PC-9 (cell line): ENCODE measurements around the gene DEFB129. TPM values are rescaled to one million over a fixed set of nuclear protein-coding genes. Genes with fewer than 3 reads are reported as not detected.
A peak's percentile ranks its signal among the peaks of the same experiment; 100 is the strongest.

Experiments
- BruUV-seq: library from RNA; stranded (reverse); fragments of 400-500 nt; replicated peaks from 2 replicates; lab custom pipeline; 2021; lab: Mats Ljungman, UMichigan
- CTCF ChIA-PET: fragments of 300-600 bp; sonication (Branson Sonifier 250); formaldehyde crosslinking; loops from one replicate; lab custom pipeline; 2022; ENCODE audit warnings: antibody characterized with exemption; lab: Charles Lee
- POLR2A ChIA-PET: fragments of 300-600 bp; sonication (Branson Sonifier 250); formaldehyde crosslinking; loops from one replicate; lab custom pipeline; 2022; ENCODE audit warnings: antibody characterized with exemption; ENCODE audit not compliant: unreplicated experiment; lab: Charles Lee
- DNase-seq, 2 experiments: peaks; one replicate each; pipeline versions ENCODE4 v3.0.0 to v3.0.0-alpha.2; 2015 to 2022; ENCODE audit warnings: mixed read lengths in 1 of 2
- H2AFZ ChIP-seq: fragments of 200-600 bp; sonication (generic); 2 replicates; pipeline ENCODE4 v1.8.1; 2017; ENCODE audit warnings: antibody characterized with exemption
- H3F3A ChIP-seq: fragments of 200-600 bp; sonication (generic); 2 replicates; pipeline ENCODE4 v1.8.1; 2017; ENCODE audit warnings: antibody characterized with exemption, mild to moderate bottlenecking, low read depth; ENCODE audit not compliant: insufficient read depth
- H3K27ac ChIP-seq: fragments of 200-600 bp; sonication (generic); 2 replicates; pipeline ENCODE4 v1.6.1; 2016; ENCODE audit warnings: mixed run types
- H3K27me3 ChIP-seq: fragments of 200-600 bp; sonication (generic); 2 replicates; pipeline ENCODE4 v1.6.1; 2016; ENCODE audit warnings: low read depth, mixed run types; ENCODE audit not compliant: insufficient read depth
- H3K36me3 ChIP-seq: fragments of 200-600 bp; sonication (generic); 2 replicates; pipeline ENCODE4 v1.6.1; 2016; ENCODE audit warnings: low read depth, mixed run types
- H3K4me1 ChIP-seq: fragments of 200-600 bp; sonication (generic); replicated peaks from 2 replicates; pipeline ENCODE4 v1.6.1; 2016; ENCODE audit warnings: mixed run types; ENCODE audit not compliant: insufficient read depth
- H3K4me2 ChIP-seq: fragments of 200-600 bp; sonication (generic); 2 replicates; pipeline ENCODE4 v1.6.1; 2017; ENCODE audit warnings: mixed run types
- H3K4me3 ChIP-seq: fragments of 200-600 bp; sonication (generic); 2 replicates; pipeline ENCODE4 v1.6.1; 2016; ENCODE audit warnings: mixed run types
- H3K79me2 ChIP-seq: fragments of 200-600 bp; sonication (generic); 2 replicates; pipeline ENCODE4 v1.6.1; 2017; ENCODE audit warnings: low read depth, mixed run types
- H3K9me2 ChIP-seq: fragments of 200-600 bp; sonication (generic); 2 replicates; pipeline ENCODE4 v1.8.1; 2017; ENCODE audit warnings: mild to moderate bottlenecking; ENCODE audit not compliant: insufficient read depth
- H3K9me3 ChIP-seq: fragments of 200-600 bp; sonication (generic); 2 replicates; pipeline ENCODE4 v1.8.1; 2016; ENCODE audit warnings: low read depth; ENCODE audit not compliant: insufficient read depth
- H4K20me1 ChIP-seq: fragments of 200-600 bp; sonication (generic); 2 replicates; pipeline ENCODE4 v1.8.1; 2017; ENCODE audit not compliant: insufficient read depth
- EZH2 ChIP-seq: fragments of 200-600 bp; sonication (generic); IDR thresholded peaks from 2 replicates; pipeline ENCODE4 v1.8.0; 2017; ENCODE audit warnings: antibody characterized with exemption, low read depth
- intact Hi-C: fragments of 100-400 bp; cut with micrococcal nuclease; formaldehyde crosslinking; loops from one replicate; pipeline ENCODE4 v1.10.0; 2022; ENCODE audit not compliant: unreplicated experiment
- total RNA-seq: library from RNA; stranded (reverse); gene quantifications from 2 replicates; pipeline ENCODE4 v1.2.3, GENCODE V29; 2021
- TF ChIP-seq, protein P1 (sequence below): fragments of 200-600 bp; sonication (generic); conservative IDR thresholded peaks from 2 replicates; pipeline ENCODE4 v1.6.1; 2017; ENCODE audit warnings: mixed run types, antibody characterized with exemption, mild to moderate bottlenecking, moderate library complexity

The DEFB129 gene
- total RNA-seq, 1 experiment from 2014 or later: not detected

GRCh38 chr20:259981-260380 is 32.9 kb downstream of the DEFB129 start:
- DNase-seq: no peak
- Histone ChIP-seq H3K4me3 (no peak overlapping the region), H2AFZ (no peak overlapping the region), H4K20me1 (no peaks in the 10 kb centered on the region), H3K36me3 (no peaks in the 10 kb centered on the region), H3K4me2 (no peak overlapping the region), H3K27me3 (peaks cover 72% of the 10 kb centered on the region), H3K9me3 (no peaks in the 10 kb centered on the region), H3K27ac (no peak overlapping the region), H3K9me2 (no peaks in the 10 kb centered on the region), H3K4me1 (no peaks in the 10 kb centered on the region), H3K79me2 (no peaks in the 10 kb centered on the region), H3F3A (no peaks in the 10 kb centered on the region)
- TF ChIP-seq EZH2: no peak
- TF ChIP-seq, protein P1, sequence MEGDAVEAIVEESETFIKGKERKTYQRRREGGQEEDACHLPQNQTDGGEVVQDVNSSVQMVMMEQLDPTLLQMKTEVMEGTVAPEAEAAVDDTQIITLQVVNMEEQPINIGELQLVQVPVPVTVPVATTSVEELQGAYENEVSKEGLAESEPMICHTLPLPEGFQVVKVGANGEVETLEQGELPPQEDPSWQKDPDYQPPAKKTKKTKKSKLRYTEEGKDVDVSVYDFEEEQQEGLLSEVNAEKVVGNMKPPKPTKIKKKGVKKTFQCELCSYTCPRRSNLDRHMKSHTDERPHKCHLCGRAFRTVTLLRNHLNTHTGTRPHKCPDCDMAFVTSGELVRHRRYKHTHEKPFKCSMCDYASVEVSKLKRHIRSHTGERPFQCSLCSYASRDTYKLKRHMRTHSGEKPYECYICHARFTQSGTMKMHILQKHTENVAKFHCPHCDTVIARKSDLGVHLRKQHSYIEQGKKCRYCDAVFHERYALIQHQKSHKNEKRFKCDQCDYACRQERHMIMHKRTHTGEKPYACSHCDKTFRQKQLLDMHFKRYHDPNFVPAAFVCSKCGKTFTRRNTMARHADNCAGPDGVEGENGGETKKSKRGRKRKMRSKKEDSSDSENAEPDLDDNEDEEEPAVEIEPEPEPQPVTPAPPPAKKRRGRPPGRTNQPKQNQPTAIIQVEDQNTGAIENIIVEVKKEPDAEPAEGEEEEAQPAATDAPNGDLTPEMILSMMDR: no peak
- CTCF ChIA-PET: no interaction called here
- intact Hi-C loops: loop anchor here (10.0 kb wide), 1 partner anchor 75 kb away; no protein-coding TSS in a partner anchor
- BruUV-seq: no TSS peak
- POLR2A ChIA-PET: no interaction called here

DNA sequence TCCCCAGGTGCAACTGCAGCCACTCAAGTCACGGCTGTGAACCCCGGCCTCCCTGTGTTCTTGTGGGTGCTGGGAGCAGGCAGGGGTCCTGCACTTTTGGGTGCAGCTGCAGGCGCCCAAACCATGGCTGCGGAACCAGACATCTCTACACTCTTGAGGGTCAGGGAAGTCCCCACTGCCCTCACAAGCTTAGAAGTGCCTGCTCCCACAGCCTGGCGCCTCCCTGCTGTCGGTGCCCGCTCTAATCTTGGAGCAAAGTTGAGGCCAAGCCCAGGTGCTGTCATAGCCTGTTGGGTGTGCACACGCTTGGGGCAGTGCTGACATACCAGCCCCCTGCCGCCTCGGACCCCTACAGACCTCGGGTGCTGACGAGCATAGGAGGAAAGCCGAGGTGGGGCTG is 36.6 kb downstream of the DEFB129 start:
- Histone ChIP-seq H3K4me1 (no peaks in the 10 kb centered on the region; the same call in 1 of the 2 replicates), H3K4me2 (no peak overlapping the region), H2AFZ (no peak overlapping the region), H3K4me3 (no peak overlapping the region), H4K20me1 (no peaks in the 10 kb centered on the region), H3K9me2 (no peaks in the 10 kb centered on the region), H3K36me3 (no peaks in the 10 kb centered on the region), H3K79me2 (no peaks in the 10 kb centered on the region), H3K27ac (no peak overlapping the region), H3K9me3 (no peaks in the 10 kb centered on the region), H3F3A (no peaks in the 10 kb centered on the region), H3K27me3 (peaks cover 52% of the 10 kb centered on the region)
- no peak for TF ChIP-seq EZH2
- TF ChIP-seq, protein P1: no peak
- intact Hi-C loops: no loop called here
- POLR2A ChIA-PET: no interaction called here
- BruUV-seq: no TSS peak
- DNase-seq: no peak
- CTCF ChIA-PET: interaction anchor here (1.0 kb wide), 1 partner anchor 44 kb away, joined by 3 read pairs; no protein-coding TSS in a partner anchor

- Histone ChIP-seq H3K27ac (no peak overlapping the region), H3K36me3 (no peaks in the 10 kb centered on the region), H3K9me3 (no peaks in the 10 kb centered on the region), H3K4me1 (no peaks in the 10 kb centered on the region; the same call in 1 of the 2 replicates), H3K4me2 (peak overlapping the region; percentile 73), H3F3A (no peaks in the 10 kb centered on the region), H2AFZ (peak overlapping the region; percentile 68), H3K79me2 (no peaks in the 10 kb centered on the region), H3K27me3 (peaks cover 30% of the 10 kb centered on the region), H3K4me3 (peak overlapping the region; percentile 30; the same call in 1 of the 2 replicates), H4K20me1 (no peaks in the 10 kb centered on the region; the same call in 1 of the 2 replicates), H3K9me2 (no peaks in the 10 kb centered on the region)
- BruUV-seq: no TSS peak
- ChIA-PET CTCF (interaction anchor here (1.0 to 1.1 kb wide), 2 partner anchors 62 to 64 kb away, joined by 3 read pairs; no protein-coding TSS in a partner anchor), POLR2A (no interaction called here)
- intact Hi-C loops: no loop called here
- TF ChIP-seq EZH2: no peak
- TF ChIP-seq, protein P1: peak; percentile 95
- DNase-seq: peak; percentile 52 to 86
Measured at GRCh38 chr20:266596-267562, 39.8 kb downstream of the DEFB129 start.
